Fibroblast of lung (primary cell): Measurements from ENCODE around the gene RPP30. TPM values are rescaled to one million over a fixed set of nuclear protein-coding genes. Genes with fewer than 3 reads are reported as not detected.
A peak's percentile ranks its signal among the peaks of the same experiment; 100 is the strongest.

Experiments used
- DNase-seq, 2 donors: peaks; one replicate each; pipeline versions ENCODE4 v3.0.0 to v3.0.0-alpha.2; 2010; ENCODE audit warnings: low read depth in 2 of 2
- H2AFZ ChIP-seq: 2 replicates; pipeline ENCODE4 v1.5.1; 2012; ENCODE audit warnings: low read length, control low read depth, inconsistent platforms
- H3K27ac ChIP-seq: 2 replicates; pipeline ENCODE4 v1.5.1; 2011; ENCODE audit warnings: low read length, control low read depth; ENCODE audit not compliant: insufficient read depth
- H3K27me3 ChIP-seq: 2 replicates; pipeline ENCODE4 v1.5.1; 2011; ENCODE audit warnings: mild to moderate bottlenecking, low read length; ENCODE audit not compliant: control insufficient read depth, insufficient read depth
- H3K36me3 ChIP-seq: 2 replicates; pipeline ENCODE4 v1.5.1; 2011; ENCODE audit warnings: low read length; ENCODE audit not compliant: control insufficient read depth, insufficient read depth
- H3K4me1 ChIP-seq: 2 replicates; pipeline ENCODE4 v1.5.1; 2011; ENCODE audit warnings: low read length; ENCODE audit not compliant: control insufficient read depth, insufficient read depth; ENCODE audit errors: extremely low read depth
- H3K4me2 ChIP-seq: 2 replicates; pipeline ENCODE4 v1.5.1; 2011; ENCODE audit warnings: low read length, control low read depth; ENCODE audit not compliant: insufficient read depth; ENCODE audit errors: extremely low read depth
- H3K4me3 ChIP-seq, 4 experiments: fragments of 200-600 bp in 1 of 4; sonication (generic) in 1 of 4; replicated peaks in 1 of 4; 2 replicates each; pipeline ENCODE4 v1.5.1; 2011 to 2016; ENCODE audit warnings: low read length in 4 of 4, low read depth in 3 of 4, mild to moderate bottlenecking in 3 of 4, control low read depth in 2 of 4, inconsistent platforms in 1 of 4, mixed read lengths in 1 of 4; ENCODE audit not compliant: insufficient read depth in 1 of 4; ENCODE audit errors: control extremely low read depth in 1 of 4
- H3K79me2 ChIP-seq: 2 replicates; pipeline ENCODE4 v1.5.1; 2012; ENCODE audit warnings: mild to moderate bottlenecking, low read length, inconsistent platforms; ENCODE audit not compliant: control insufficient read depth, insufficient read depth
- H3K9ac ChIP-seq: 2 replicates; pipeline ENCODE4 v1.5.1; 2011; ENCODE audit warnings: mild to moderate bottlenecking, low read length, control low read depth; ENCODE audit not compliant: insufficient read depth
- H3K9me3 ChIP-seq: 2 replicates; pipeline ENCODE4 v1.5.1; 2012; ENCODE audit warnings: low read depth, low read length; ENCODE audit not compliant: control insufficient read depth, insufficient read depth
- H4K20me1 ChIP-seq: 2 replicates; pipeline ENCODE4 v1.5.1; 2011; ENCODE audit warnings: low read length; ENCODE audit not compliant: control insufficient read depth, insufficient read depth; ENCODE audit errors: extremely low read depth
- EZH2 ChIP-seq: IDR thresholded peaks from 2 replicates; pipeline ENCODE4 v1.5.1; 2012; ENCODE audit warnings: low read length, control low read depth, mild to moderate bottlenecking; ENCODE audit errors: missing control alignments
- polyA plus RNA-seq, 2 donors: library from polyadenylated mRNA; depleted of rRNA in 1 of 2; stranded (reverse) in 1 of 2; unstranded in 1 of 2; fragments of >200 nt; gene quantifications; 2 replicates each; pipeline ENCODE4 v1.2.1, GENCODE V29; 2011 to 2012; ENCODE audit warnings: missing spikeins in 1 of 2
- total RNA-seq: library from RNA; depleted of rRNA; stranded (reverse); fragments of >200 nt; gene quantifications from 2 replicates; pipeline ENCODE4 v1.2.1, GENCODE V29; 2014
- TF ChIP-seq, protein P1 (sequence below), 2 donors: IDR thresholded peaks in 1 of 2; conservative IDR thresholded peaks in 1 of 2; 1 replicate in 1 of 2; 2 replicates in 1 of 2; pipeline ENCODE4 v1.5.1; 2011 to 2012; ENCODE audit warnings: low read length in 2 of 2, control low read depth in 1 of 2, inconsistent platforms in 1 of 2, low read depth in 1 of 2, mild to moderate bottlenecking in 1 of 2

The RPP30 gene
- total and polyA plus RNA-seq, 2 donors (not counting 1 experiment from before 2014, with no cell fraction given), result 32.2 to 38.6 TPM

DNA sequence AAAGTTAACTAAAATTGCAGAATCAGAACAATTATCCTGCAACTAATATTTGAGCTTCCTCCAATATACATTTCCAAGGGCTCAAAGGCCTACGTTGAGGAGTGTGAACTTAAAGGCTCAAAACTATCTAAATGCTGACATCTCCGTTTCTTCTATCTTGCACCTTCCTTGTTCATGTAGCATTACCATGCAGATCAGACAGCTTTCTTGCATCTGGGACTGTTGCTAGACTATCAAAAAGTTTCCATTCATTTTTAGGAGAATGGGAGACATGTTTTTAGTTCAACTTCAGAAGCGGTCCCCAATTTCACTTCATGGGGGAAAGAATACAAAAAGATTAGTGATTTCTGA, 46.2 kb downstream of the RPP30 start:
- Histone ChIP-seq H3K27ac (no peak overlapping the region), H3K27me3 (no peaks in the 10 kb centered on the region), H3K36me3 (no peaks in the 10 kb centered on the region), H3K9ac (no peak overlapping the region), H3K4me2 (no peak overlapping the region), H3K79me2 (no peaks in the 10 kb centered on the region), H2AFZ (no peak overlapping the region), H3K4me3 (no peak overlapping the region), H4K20me1 (no peaks in the 10 kb centered on the region), H3K9me3 (no peaks in the 10 kb centered on the region), H3K4me1 (peaks cover 6% of the 10 kb centered on the region)
- TF ChIP-seq, protein P1, sequence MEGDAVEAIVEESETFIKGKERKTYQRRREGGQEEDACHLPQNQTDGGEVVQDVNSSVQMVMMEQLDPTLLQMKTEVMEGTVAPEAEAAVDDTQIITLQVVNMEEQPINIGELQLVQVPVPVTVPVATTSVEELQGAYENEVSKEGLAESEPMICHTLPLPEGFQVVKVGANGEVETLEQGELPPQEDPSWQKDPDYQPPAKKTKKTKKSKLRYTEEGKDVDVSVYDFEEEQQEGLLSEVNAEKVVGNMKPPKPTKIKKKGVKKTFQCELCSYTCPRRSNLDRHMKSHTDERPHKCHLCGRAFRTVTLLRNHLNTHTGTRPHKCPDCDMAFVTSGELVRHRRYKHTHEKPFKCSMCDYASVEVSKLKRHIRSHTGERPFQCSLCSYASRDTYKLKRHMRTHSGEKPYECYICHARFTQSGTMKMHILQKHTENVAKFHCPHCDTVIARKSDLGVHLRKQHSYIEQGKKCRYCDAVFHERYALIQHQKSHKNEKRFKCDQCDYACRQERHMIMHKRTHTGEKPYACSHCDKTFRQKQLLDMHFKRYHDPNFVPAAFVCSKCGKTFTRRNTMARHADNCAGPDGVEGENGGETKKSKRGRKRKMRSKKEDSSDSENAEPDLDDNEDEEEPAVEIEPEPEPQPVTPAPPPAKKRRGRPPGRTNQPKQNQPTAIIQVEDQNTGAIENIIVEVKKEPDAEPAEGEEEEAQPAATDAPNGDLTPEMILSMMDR (conservative IDR thresholded peaks at IDR 0.05 in 1 of 2, IDR thresholded peaks at IDR 0.05 in 1 of 2; ENCODE audit: low read depth in 1 of 2, low read length in 2 of 2), result no peak
- TF ChIP-seq EZH2, result no peak
- no peak for DNase-seq

DNA sequence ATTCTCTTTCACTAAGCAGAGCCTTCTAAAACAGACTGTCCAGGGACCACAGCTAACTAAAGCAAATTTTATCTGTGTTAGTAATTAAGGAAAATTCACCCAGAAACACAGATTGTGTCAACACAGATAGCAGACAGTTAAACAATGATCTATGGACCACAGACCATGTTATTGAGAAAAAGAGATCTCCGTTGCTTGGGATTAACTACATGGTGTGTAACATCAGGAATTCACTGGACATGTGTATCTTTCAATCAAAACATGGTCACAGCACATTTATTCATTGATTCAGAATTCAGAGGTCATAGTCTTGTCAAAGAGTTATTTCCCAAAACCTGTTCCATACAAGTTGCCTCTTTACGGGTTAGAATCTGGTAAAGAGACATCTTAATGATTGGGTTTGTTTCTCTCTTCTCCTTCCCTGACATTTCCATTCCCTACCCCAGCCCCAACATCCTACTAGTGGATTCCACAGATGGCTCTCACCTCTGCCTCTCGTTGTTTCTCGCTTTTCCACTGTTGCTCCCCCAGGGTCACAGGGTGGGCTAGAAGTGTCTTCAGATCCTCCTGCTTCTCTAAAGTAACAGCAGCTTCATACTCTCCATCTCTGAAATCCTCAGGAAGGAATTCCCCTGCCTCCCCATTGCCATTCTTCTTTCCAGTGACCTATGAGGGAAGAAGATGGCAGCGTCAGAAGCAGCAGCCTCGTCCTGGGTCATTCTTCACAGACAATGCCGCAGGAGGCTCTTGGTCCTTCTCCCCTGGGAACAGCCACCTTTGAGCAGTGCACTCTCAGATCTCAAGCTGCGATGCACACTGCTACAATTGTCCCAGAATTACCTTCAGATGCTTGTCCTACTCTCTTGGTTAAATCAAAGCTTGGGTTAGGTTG, 48.2 kb downstream of the RPP30 start:
- H3K27me3 ChIP-seq, result no peaks in the 10 kb centered on the region
- H3K79me2 ChIP-seq, result no peaks in the 10 kb centered on the region
- H3K4me1 ChIP-seq, result peaks cover 6% of the 10 kb centered on the region
- H2AFZ ChIP-seq, result no peak overlapping the region
- DNase-seq, result no peak
- H3K27ac ChIP-seq, result no peak overlapping the region
- H3K4me3 ChIP-seq, result no peak overlapping the region
- no peak overlapping the region for H3K9ac ChIP-seq
- H3K36me3 ChIP-seq, result no peaks in the 10 kb centered on the region
- H3K9me3 ChIP-seq, result no peaks in the 10 kb centered on the region
- no peaks in the 10 kb centered on the region for H4K20me1 ChIP-seq
- no peak for TF ChIP-seq EZH2
- TF ChIP-seq, protein P1 (conservative IDR thresholded peaks at IDR 0.05 in 1 of 2, IDR thresholded peaks at IDR 0.05 in 1 of 2; ENCODE audit: low read depth in 1 of 2, low read length in 2 of 2), result no peak
- H3K4me2 ChIP-seq, result no peak overlapping the region

DNA sequence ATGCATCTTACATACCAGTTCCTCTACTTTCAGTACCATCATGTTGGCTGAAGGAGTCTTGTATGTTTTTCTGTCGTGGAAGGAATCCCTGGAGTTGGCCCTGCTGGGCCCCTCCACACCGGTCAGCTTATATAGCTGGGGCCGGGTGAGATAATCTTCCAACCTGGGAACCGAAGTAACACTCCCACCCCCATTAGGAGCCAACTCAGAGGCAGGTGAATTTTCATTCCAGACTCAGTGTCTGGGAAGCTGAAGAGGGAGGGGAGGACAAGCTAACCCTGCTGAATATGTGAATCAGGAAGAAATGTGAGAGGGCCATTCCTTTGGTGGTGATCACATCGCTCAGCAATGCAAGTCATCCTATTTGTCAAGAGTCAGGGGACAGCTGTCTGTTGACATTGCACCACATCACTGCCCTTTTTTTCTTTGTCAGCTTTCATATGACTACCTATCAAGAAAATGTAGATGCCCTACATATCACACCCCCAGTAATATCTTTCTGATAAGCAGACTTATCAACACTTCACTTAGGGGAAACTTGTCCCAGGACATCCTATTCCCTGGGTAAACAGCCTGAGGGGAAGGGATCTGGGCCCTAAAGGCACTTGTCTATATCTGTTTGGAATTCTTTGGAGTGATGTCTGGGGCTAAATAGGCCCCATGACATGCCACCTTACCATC, 49.4 kb downstream of the RPP30 start, which contains the start of gene ANKRD1:
TSS of gene ANKRD1 (minus strand) at position 102 of the 681 bp plus-strand sequence. CDS start at position 42, 60 bp downstream.
- H3K4me1 ChIP-seq, result peaks cover 6% of the 10 kb centered on the region
- H3K27ac ChIP-seq, result no peak within 1 kb of the TSS
- DNase-seq, result peak; percentile 68 to 96
- H3K4me2 ChIP-seq, result no peak within 1 kb of the TSS
- no peaks in the 10 kb centered on the region for H3K36me3 ChIP-seq
- no peak within 1 kb of the TSS for H3K4me3 ChIP-seq
- H3K27me3 ChIP-seq, result no peaks in the 10 kb centered on the region
- no peak within 1 kb of the TSS for H3K9ac ChIP-seq
- no peaks in the 10 kb centered on the region for H4K20me1 ChIP-seq
- no peaks in the 10 kb centered on the region for H3K9me3 ChIP-seq
- no peak within 1 kb of the TSS for H2AFZ ChIP-seq
- no peaks in the 10 kb centered on the region for H3K79me2 ChIP-seq
- no peak for TF ChIP-seq EZH2
- TF ChIP-seq, protein P1 (conservative IDR thresholded peaks at IDR 0.05 in 1 of 2, IDR thresholded peaks at IDR 0.05 in 1 of 2; ENCODE audit: low read depth in 1 of 2, low read length in 2 of 2), result no peak
